Measurements from ENCODE around the gene ICE2. TPM values are rescaled to one million over a fixed set of nuclear protein-coding genes. Genes with fewer than 3 reads are reported as not detected.

The ICE2 gene
- total RNA-seq, 5 donors from 2014 or later (not counting 1 experiment from before 2014, with no cell fraction given) = 47.4 to 68.7 (median 52.4) TPM

DNA sequence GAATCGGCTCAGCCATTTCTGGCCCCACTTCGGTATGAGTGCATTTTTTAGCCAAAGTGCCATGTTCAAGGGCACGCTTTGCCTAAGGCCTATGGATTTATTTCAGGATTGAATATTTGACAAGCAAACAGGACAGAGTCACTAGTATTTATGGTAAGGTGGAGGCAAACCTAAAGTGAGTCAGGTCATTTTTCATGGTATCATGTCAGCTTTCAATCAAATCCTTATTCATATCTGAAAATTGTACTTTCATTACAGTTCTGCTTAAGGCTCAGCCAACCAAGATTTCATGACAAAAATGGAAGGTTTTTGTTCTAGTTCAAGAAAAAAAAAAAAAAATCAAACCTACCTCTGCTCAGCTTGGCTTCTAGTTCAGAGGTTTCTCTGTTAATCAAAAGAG is 30.5 kb upstream of the ICE2 start:
- Histone ChIP-seq H3K27ac (ENCODE audit: low read length) (peak overlapping the region; percentile 53), H3K9me3 (no peaks in the 10 kb centered on the region), H3K27me3 (replicated peaks in 1 of 2; ENCODE audit: control insufficient read depth in 2 of 2, extremely low read depth in 1 of 2, insufficient read depth in 2 of 2, low read length in 1 of 2) (no peaks in the 10 kb centered on the region), H3K4me3 (ENCODE audit: control insufficient read depth in 1 of 2, extremely low read depth in 1 of 2, low read length in 1 of 2) (no peak overlapping the region), H3K4me1 (ENCODE audit: control insufficient read depth in 1 of 2, extremely low read depth in 1 of 2, insufficient read depth in 2 of 2, low read length in 2 of 2) (peaks cover 0 to 20% of the 10 kb centered on the region in 2 experiments), H3K36me3 (ENCODE audit: control insufficient read depth in 2 of 2, extremely low read depth in 1 of 2, insufficient read depth in 1 of 2, low read length in 1 of 2) (peaks cover 4 to 83% of the 10 kb centered on the region in 2 donors)
- Mint-ChIP-seq H3K4me1 (peaks cover 63 to 69% (median 69%) of the 10 kb centered on the region in 3 donors), H3K9me3 (no peaks in the 10 kb centered on the region), H3K27me3 (no peaks in the 10 kb centered on the region), H3K27ac (peak overlapping the region; percentile 74 to 84), H3K4me3 (no peak overlapping the region), H3K36me3 (peaks cover 65% of the 10 kb centered on the region)
- ChIA-PET CTCF (interaction anchor here (0.5 to 3.7 kb wide), 9 partner anchors 8 to 408 kb away, joined by 3 to 19 read pairs (median 3); no protein-coding TSS in a partner anchor), POLR2A (interaction anchor here in 1 of 2 donors (0.6 to 0.7 kb wide), 2 partner anchors 38 to 308 kb away, joined by 3 to 5 read pairs; no protein-coding TSS in a partner anchor)
- WGBS (ENCODE audit: insufficient coverage) = 93% methylated on average over 2 of the region's 3 CpGs
- DNase-seq = no peak
- ATAC-seq (replicated peaks in 1 of 4) = no peak

DNA sequence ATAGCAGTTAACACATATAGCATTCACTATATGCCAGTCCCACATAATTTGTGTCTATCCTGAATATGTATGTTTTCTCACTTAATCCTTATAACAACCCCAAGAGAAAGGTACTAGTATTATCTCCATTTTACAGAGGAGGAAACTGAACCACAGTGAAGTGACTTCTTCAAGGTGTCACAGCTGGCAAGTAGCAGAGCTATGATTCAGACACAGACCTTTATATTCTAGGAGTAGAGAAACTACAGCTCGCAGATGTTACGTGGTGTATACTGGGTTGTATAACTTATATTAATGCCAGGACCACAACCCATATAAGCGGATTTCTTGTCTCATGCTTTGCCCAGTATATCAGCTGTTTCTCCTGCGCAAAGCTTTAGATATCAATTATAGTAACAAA is 29.5 kb upstream of the ICE2 start:
- peak overlapping the region; percentile 78 to 84 for H3K27ac Mint-ChIP-seq
- H3K4me1 Mint-ChIP-seq = peaks cover 56 to 62% (median 61%) of the 10 kb centered on the region in 3 donors
- H3K4me1 ChIP-seq (ENCODE audit: control insufficient read depth in 1 of 2, extremely low read depth in 1 of 2, insufficient read depth in 2 of 2, low read length in 2 of 2) = peaks cover 0 to 20% of the 10 kb centered on the region in 2 experiments
- ATAC-seq (replicated peaks in 1 of 4) (peak in 1 of 4 experiments; percentile 47), DNase-seq (peak in 1 of 35 experiments; percentile 22)
- peak overlapping the region; percentile 53 for H3K27ac ChIP-seq (ENCODE audit: low read length)
- H3K36me3 Mint-ChIP-seq = peaks cover 62% of the 10 kb centered on the region
- no peak overlapping the region for H3K4me3 Mint-ChIP-seq
- ChIA-PET POLR2A (interaction anchor here in 1 of 2 donors (0.6 to 2.3 kb wide), 4 partner anchors 12 to 412 kb away, joined by 3 to 8 read pairs (median 4); no protein-coding TSS in a partner anchor), CTCF (interaction anchor here (0.6 to 5.1 kb wide), 21 partner anchors 9 to 424 kb away, joined by 3 to 48 read pairs (median 4); no protein-coding TSS in a partner anchor)
- peaks cover 5 to 81% of the 10 kb centered on the region in 2 donors for H3K36me3 ChIP-seq (ENCODE audit: control insufficient read depth in 2 of 2, extremely low read depth in 1 of 2, insufficient read depth in 1 of 2, low read length in 1 of 2)
- no peak overlapping the region for H3K4me3 ChIP-seq (ENCODE audit: control insufficient read depth in 1 of 2, extremely low read depth in 1 of 2, low read length in 1 of 2)
- WGBS (ENCODE audit: insufficient coverage) = no CpG with 5 or more reads among the region's 4 CpGs
- no peaks in the 10 kb centered on the region for H3K9me3 Mint-ChIP-seq
- no peaks in the 10 kb centered on the region for H3K27me3 Mint-ChIP-seq
- H3K27me3 ChIP-seq (replicated peaks in 1 of 2; ENCODE audit: control insufficient read depth in 2 of 2, extremely low read depth in 1 of 2, insufficient read depth in 2 of 2, low read length in 1 of 2) = no peaks in the 10 kb centered on the region
- no peaks in the 10 kb centered on the region for H3K9me3 ChIP-seq

- H3K4me1 Mint-ChIP-seq = peaks cover 53 to 59% (median 59%) of the 10 kb centered on the region in 3 donors
- no peaks in the 10 kb centered on the region for H3K9me3 Mint-ChIP-seq
- Histone ChIP-seq H3K27ac (ENCODE audit: low read length) (peak overlapping the region; percentile 53), H3K9me3 (no peaks in the 10 kb centered on the region), H3K4me1 (ENCODE audit: control insufficient read depth in 1 of 2, extremely low read depth in 1 of 2, insufficient read depth in 2 of 2, low read length in 2 of 2) (peaks cover 0 to 20% of the 10 kb centered on the region in 2 experiments), H3K36me3 (ENCODE audit: control insufficient read depth in 2 of 2, extremely low read depth in 1 of 2, insufficient read depth in 1 of 2, low read length in 1 of 2) (peaks cover 7 to 81% of the 10 kb centered on the region in 2 donors), H3K4me3 (ENCODE audit: control insufficient read depth in 1 of 2, extremely low read depth in 1 of 2, low read length in 1 of 2) (no peak overlapping the region), H3K27me3 (replicated peaks in 1 of 2; ENCODE audit: control insufficient read depth in 2 of 2, extremely low read depth in 1 of 2, insufficient read depth in 2 of 2, low read length in 1 of 2) (no peaks in the 10 kb centered on the region)
- ATAC-seq (replicated peaks in 1 of 4) (peak; percentile 74 to 82 (median 76)), DNase-seq (peak in 31 of 35 experiments; percentile 8 to 88 (median 41))
- H3K4me3 Mint-ChIP-seq = peak overlapping the region in 1 of 3 donors; percentile 37
- H3K27me3 Mint-ChIP-seq = no peaks in the 10 kb centered on the region
- peaks cover 62% of the 10 kb centered on the region for H3K36me3 Mint-ChIP-seq
- peak overlapping the region; percentile 78 to 84 for H3K27ac Mint-ChIP-seq
- POLR2A ChIA-PET = interaction anchor here in 1 of 2 donors (0.6 to 2.3 kb wide), 4 partner anchors 12 to 413 kb away, joined by 3 to 8 read pairs (median 4); no protein-coding TSS in a partner anchor
- WGBS (ENCODE audit: insufficient coverage) = no CpG with 5 or more reads among the region's 11 CpGs
- CTCF ChIA-PET = interaction anchor here (0.6 to 5.1 kb wide), 21 partner anchors 9 to 425 kb away, joined by 3 to 48 read pairs (median 5); no protein-coding TSS in a partner anchor
Observed at GRCh38 chr15:60507596-60508424, 28.9 kb upstream of the ICE2 start.

GRCh38 chr15:60496853-60497252 is 17.9 kb upstream of the ICE2 start:
- Histone ChIP-seq H3K9me3 (no peaks in the 10 kb centered on the region), H3K4me3 (ENCODE audit: control insufficient read depth in 1 of 2, extremely low read depth in 1 of 2, low read length in 1 of 2) (no peak overlapping the region), H3K4me1 (ENCODE audit: control insufficient read depth in 1 of 2, extremely low read depth in 1 of 2, insufficient read depth in 2 of 2, low read length in 2 of 2) (no peaks in the 10 kb centered on the region), H3K27ac (ENCODE audit: low read length) (no peak overlapping the region), H3K36me3 (ENCODE audit: control insufficient read depth in 2 of 2, extremely low read depth in 1 of 2, insufficient read depth in 1 of 2, low read length in 1 of 2) (peaks cover 0 to 79% of the 10 kb centered on the region in 2 donors), H3K27me3 (replicated peaks in 1 of 2; ENCODE audit: control insufficient read depth in 2 of 2, extremely low read depth in 1 of 2, insufficient read depth in 2 of 2, low read length in 1 of 2) (no peaks in the 10 kb centered on the region)
- Mint-ChIP-seq H3K27ac (peak overlapping the region in 1 of 2 donors; percentile 14), H3K36me3 (peaks cover 53% of the 10 kb centered on the region), H3K4me1 (peaks cover 11 to 12% (median 12%) of the 10 kb centered on the region in 3 donors), H3K9me3 (no peaks in the 10 kb centered on the region), H3K27me3 (no peaks in the 10 kb centered on the region), H3K4me3 (no peak overlapping the region)
- ChIA-PET POLR2A (interaction anchor here (0.6 kb wide), 3 partner anchors 16 to 93 kb away, joined by 3 to 5 read pairs (median 4); no protein-coding TSS in a partner anchor), CTCF (interaction anchor here (0.6 to 2.8 kb wide), 5 partner anchors 9 to 112 kb away, joined by 3 to 12 read pairs (median 3); no protein-coding TSS in a partner anchor)
- WGBS (ENCODE audit: insufficient coverage) = 96% methylated on average over 4 of the region's 6 CpGs
- ATAC-seq (replicated peaks in 1 of 4) (no peak), DNase-seq (no peak)

- 83% methylated on average over 1 of the region's 3 CpGs for WGBS (ENCODE audit: insufficient coverage)
- no peaks in the 10 kb centered on the region for H3K9me3 ChIP-seq
- H3K36me3 ChIP-seq (ENCODE audit: control insufficient read depth in 2 of 2, extremely low read depth in 1 of 2, insufficient read depth in 1 of 2, low read length in 1 of 2) = peaks cover 0 to 63% of the 10 kb centered on the region in 2 donors
- Mint-ChIP-seq H3K27ac (peak overlapping the region in 1 of 2 donors; percentile 52), H3K36me3 (peaks cover 39% of the 10 kb centered on the region), H3K9me3 (no peaks in the 10 kb centered on the region), H3K4me1 (peaks cover 11 to 16% (median 12%) of the 10 kb centered on the region in 3 donors), H3K27me3 (no peaks in the 10 kb centered on the region), H3K4me3 (no peak overlapping the region)
- H3K4me3 ChIP-seq (ENCODE audit: control insufficient read depth in 1 of 2, extremely low read depth in 1 of 2, low read length in 1 of 2) = no peak overlapping the region
- no peaks in the 10 kb centered on the region for H3K4me1 ChIP-seq (ENCODE audit: control insufficient read depth in 1 of 2, extremely low read depth in 1 of 2, insufficient read depth in 2 of 2, low read length in 2 of 2)
- no peak for ATAC-seq (replicated peaks in 1 of 4)
- no peak overlapping the region for H3K27ac ChIP-seq (ENCODE audit: low read length)
- ChIA-PET POLR2A (interaction anchor here (0.6 to 1.3 kb wide), 2 partner anchors 8 to 304 kb away, joined by 3 to 6 read pairs; no protein-coding TSS in a partner anchor), CTCF (interaction anchor here in 1 of 2 donors (0.6 to 2.8 kb wide), 5 partner anchors 8 to 1821 kb away, joined by 3 to 12 read pairs (median 3); no protein-coding TSS in a partner anchor)
- DNase-seq = no peak
- H3K27me3 ChIP-seq (replicated peaks in 1 of 2; ENCODE audit: control insufficient read depth in 2 of 2, extremely low read depth in 1 of 2, insufficient read depth in 2 of 2, low read length in 1 of 2) = no peaks in the 10 kb centered on the region
Observed at GRCh38 chr15:60494108-60494507, 15.2 kb upstream of the ICE2 start.

DNA sequence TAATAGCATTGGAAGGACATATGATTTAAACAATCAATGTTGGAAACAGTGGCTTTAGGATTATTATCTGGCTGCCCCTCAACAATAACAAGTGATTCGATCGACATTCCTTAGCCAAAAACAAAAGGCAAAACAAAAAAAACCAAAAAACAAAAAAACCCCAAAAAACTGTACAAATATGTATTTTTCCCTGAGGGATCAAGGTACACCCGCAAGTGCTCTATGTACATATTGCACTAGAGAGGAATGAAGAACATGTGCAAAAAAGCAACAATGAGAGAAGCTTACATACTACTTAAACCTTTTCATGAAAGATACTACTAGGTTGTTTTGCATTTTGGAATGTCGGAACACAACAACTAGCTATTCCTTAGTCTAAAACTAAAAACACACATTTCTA is 14.2 kb upstream of the ICE2 start:
- Histone ChIP-seq H3K9me3 (no peaks in the 10 kb centered on the region), H3K27ac (ENCODE audit: low read length) (no peak overlapping the region), H3K4me1 (ENCODE audit: control insufficient read depth in 1 of 2, extremely low read depth in 1 of 2, insufficient read depth in 2 of 2, low read length in 2 of 2) (no peaks in the 10 kb centered on the region), H3K36me3 (ENCODE audit: control insufficient read depth in 2 of 2, extremely low read depth in 1 of 2, insufficient read depth in 1 of 2, low read length in 1 of 2) (peaks cover 0 to 56% of the 10 kb centered on the region in 2 donors), H3K27me3 (replicated peaks in 1 of 2; ENCODE audit: control insufficient read depth in 2 of 2, extremely low read depth in 1 of 2, insufficient read depth in 2 of 2, low read length in 1 of 2) (no peaks in the 10 kb centered on the region), H3K4me3 (ENCODE audit: control insufficient read depth in 1 of 2, extremely low read depth in 1 of 2, low read length in 1 of 2) (no peak overlapping the region)
- H3K9me3 Mint-ChIP-seq = no peaks in the 10 kb centered on the region
- no peak overlapping the region for H3K4me3 Mint-ChIP-seq
- ChIA-PET CTCF (no interaction called here), POLR2A (interaction anchor here in 1 of 2 donors (0.5 kb wide), 1 partner anchor 9 kb away, joined by 3 read pairs; no protein-coding TSS in a partner anchor)
- WGBS (ENCODE audit: insufficient coverage) = no CpG with 5 or more reads among the region's 4 CpGs
- H3K4me1 Mint-ChIP-seq = peaks cover 11 to 20% (median 16%) of the 10 kb centered on the region in 3 donors
- DNase-seq = no peak
- no peak for ATAC-seq (replicated peaks in 1 of 4)
- no peaks in the 10 kb centered on the region for H3K27me3 Mint-ChIP-seq
- H3K27ac Mint-ChIP-seq = peak overlapping the region in 1 of 2 donors; percentile 39
- peaks cover 36% of the 10 kb centered on the region for H3K36me3 Mint-ChIP-seq

Data from T-cell (primary cell).